GM19395 (cell line): Measurements from ENCODE around the gene FFAR3.
"Not testable (repeated sequence)": the region's sequence is repeated elsewhere in the genome, so short reads cannot be mapped to it uniquely, and the experiment has no call there.

Experiments used
- ATAC-seq: cut with Tn5 transposase; IDR thresholded peaks from one replicate; pipeline ENCODE4 v1.9.1; 2021; ENCODE audit warnings: mild to moderate bottlenecking, moderate library complexity; ENCODE audit not compliant: unreplicated experiment

The FFAR3 gene

GRCh38 chr19:35373492-35373891 lies 15.2 kb downstream of the FFAR3 start:
- ATAC-seq: no peak

- not testable (repeated sequence) for ATAC-seq
These were observed 15.8 kb downstream of the FFAR3 start for GRCh38 chr19:35374031-35374430.

GRCh38 chr19:35375505-35376307 lies 17.4 kb downstream of the FFAR3 start:
- ATAC-seq: no peak

- no peak for ATAC-seq
These were observed 19.4 kb downstream of the FFAR3 start for GRCh38 chr19:35377656-35378055.

- no peak for ATAC-seq
These were observed 20.1 kb downstream of the FFAR3 start for GRCh38 chr19:35378356-35378755.

- ATAC-seq: not testable (repeated sequence)
These were observed 21.3 kb downstream of the FFAR3 start for GRCh38 chr19:35379545-35379944.

- no peak for ATAC-seq
These were observed 21.7 kb downstream of the FFAR3 start for GRCh38 chr19:35379992-35380391.

- ATAC-seq: no peak
These were observed 22.3 kb downstream of the FFAR3 start for GRCh38 chr19:35380450-35381124.

GRCh38 chr19:35381318-35381717 lies 23.1 kb downstream of the FFAR3 start:
- ATAC-seq: no peak

- ATAC-seq: no peak
These were observed 23.7 kb downstream of the FFAR3 start for GRCh38 chr19:35381926-35382325.

GRCh38 chr19:35383536-35383935 lies 25.3 kb downstream of the FFAR3 start:
- no peak for ATAC-seq

- ATAC-seq: no peak
These were observed 30.2 kb downstream of the FFAR3 start for GRCh38 chr19:35388277-35389054.

GRCh38 chr19:35389192-35389861 lies 31.1 kb downstream of the FFAR3 start:
- ATAC-seq: no peak

- ATAC-seq: no peak
These were observed 34.8 kb downstream of the FFAR3 start for GRCh38 chr19:35392742-35393715.

- ATAC-seq: no peak
These were observed 37.3 kb downstream of the FFAR3 start for GRCh38 chr19:35395382-35396199.

- no peak for ATAC-seq
These were observed 38.1 kb downstream of the FFAR3 start for GRCh38 chr19:35396240-35396885.

GRCh38 chr19:35397064-35397463 lies 38.8 kb downstream of the FFAR3 start:
- no peak for ATAC-seq

GRCh38 chr19:35398570-35398969 lies 40.3 kb downstream of the FFAR3 start:
- no peak for ATAC-seq

- no peak for ATAC-seq
These were observed 41.0 kb downstream of the FFAR3 start for GRCh38 chr19:35399231-35399630.
